ENCODE measurements around the gene PAX1.

Gene PAX1

GRCh38 chr20:21705575-21706260 lies at the start of gene PAX1:
Gene PAX1 (plus strand): TSS chr20:21705664. CDS start chr20:21705713, 49 bp downstream.
- no peak for DNase-seq

- no peak for DNase-seq
These were observed 49.0 kb upstream of the PAX1 start for GRCh38 chr20:21656308-21657067.

- no peak for DNase-seq
These were observed 43.9 kb upstream of the PAX1 start for GRCh38 chr20:21661488-21662055.

GRCh38 chr20:21663465-21663864 lies 42.0 kb upstream of the PAX1 start:
- no peak for DNase-seq

GRCh38 chr20:21665687-21666446 lies 39.6 kb upstream of the PAX1 start:
- DNase-seq = no peak

- DNase-seq = no peak
These were observed 35.3 kb upstream of the PAX1 start for GRCh38 chr20:21670126-21670525.

- no peak for DNase-seq
These were observed 34.5 kb upstream of the PAX1 start for GRCh38 chr20:21670981-21671380.

- DNase-seq = no peak
These were observed 28.2 kb upstream of the PAX1 start for GRCh38 chr20:21677261-21677660.

GRCh38 chr20:21677781-21678180 lies 27.7 kb upstream of the PAX1 start:
- no peak for DNase-seq

- peak in 4 of 56 donors; percentile 1 to 16 (median 7) for DNase-seq
These were observed 24.1 kb upstream of the PAX1 start for GRCh38 chr20:21681234-21681921.

GRCh38 chr20:21681922-21682318 lies 23.5 kb upstream of the PAX1 start:
- DNase-seq = peak in 2 of 56 donors; percentile 14 to 21

- DNase-seq = peak in 6 of 56 donors; percentile 1 to 14 (median 7)
These were observed 22.9 kb upstream of the PAX1 start for GRCh38 chr20:21682521-21682954.

- DNase-seq = no peak
These were observed 20.8 kb upstream of the PAX1 start for GRCh38 chr20:21684671-21685070.

GRCh38 chr20:21685981-21686380 lies 19.5 kb upstream of the PAX1 start:
- no peak for DNase-seq

- peak in 1 of 56 donors; percentile 3 for DNase-seq
These were observed 12.1 kb upstream of the PAX1 start for GRCh38 chr20:21693322-21693721.

- DNase-seq = no peak
These were observed 6.8 kb upstream of the PAX1 start for GRCh38 chr20:21698494-21699215.

- DNase-seq = no peak
These were observed 6.3 kb upstream of the PAX1 start for GRCh38 chr20:21699216-21699508.

- no peak for DNase-seq
These were observed 4.1 kb upstream of the PAX1 start for GRCh38 chr20:21701171-21701876.

GRCh38 chr20:21702016-21702415 lies 3.4 kb upstream of the PAX1 start:
- no peak for DNase-seq

Measured in amygdala (tissue), 56 donors.